Panc1 (cell line): ENCODE data around the gene KRT86. TPM values are rescaled to one million over a fixed set of nuclear protein-coding genes. Genes with fewer than 3 reads are reported as not detected.
"Not testable (repeated sequence)": the region's sequence is repeated elsewhere in the genome, so short reads cannot be mapped to it uniquely, and the experiment has no call there.

Experiments used
- ATAC-seq: fragments of 200-7000 bp; cut with Tn5 transposase; 2 replicates; pipeline ENCODE4 v1.9.1; 2020; ENCODE audit warnings: mild to moderate bottlenecking, moderate library complexity
- BruUV-seq: library from RNA; stranded (reverse); fragments of 400-500 nt; replicated peaks from 2 replicates; lab custom pipeline; 2021; lab: Mats Ljungman, UMichigan
- CTCF ChIA-PET: fragments of 300-600 bp; sonication (Branson Sonifier 250); formaldehyde crosslinking; loops from one replicate; lab custom pipeline; 2022; ENCODE audit warnings: antibody characterized with exemption; lab: Charles Lee
- POLR2A ChIA-PET: fragments of 300-600 bp; sonication (Branson Sonifier 250); formaldehyde crosslinking; loops from one replicate; lab custom pipeline; 2022; ENCODE audit warnings: antibody characterized with exemption; lab: Charles Lee
- DNase-seq: peaks from one replicate; pipeline ENCODE4 v3.0.0-alpha.2; 2010; ENCODE audit warnings: low read depth, low spot score
- H3K27ac ChIP-seq: 2 replicates; pipeline ENCODE4 v1.5.1; 2011; ENCODE audit warnings: mild to moderate bottlenecking, low read length, inconsistent platforms
- H3K27me3 ChIP-seq: fragments of 200-500 bp; sonication (Bioruptor generic); 2 replicates; pipeline ENCODE4 v1.6.0; 2014; ENCODE audit warnings: low read length, inconsistent platforms; ENCODE audit not compliant: control insufficient read depth, insufficient read depth
- H3K36me3 ChIP-seq: fragments of 200-500 bp; sonication (Bioruptor generic); 2 replicates; pipeline ENCODE4 v1.5.1; 2014; ENCODE audit warnings: inconsistent platforms, mild to moderate bottlenecking, low read length, moderate library complexity; ENCODE audit not compliant: control insufficient read depth, insufficient read depth
- H3K4me1 ChIP-seq: 2 replicates; pipeline ENCODE4 v1.5.1; 2011; ENCODE audit warnings: inconsistent platforms, mild to moderate bottlenecking, low read length, moderate library complexity; ENCODE audit not compliant: control insufficient read depth, insufficient read depth
- H3K4me3 ChIP-seq, 2 experiments: 2 replicates each; pipeline ENCODE4 v1.5.1; 2011 to 2012; ENCODE audit warnings: low read depth in 2 of 2, low read length in 2 of 2, mild to moderate bottlenecking in 2 of 2, inconsistent platforms in 1 of 2, moderate library complexity in 1 of 2
- H3K9me3 ChIP-seq: fragments of 200-500 bp; sonication (Bioruptor generic); 2 replicates; pipeline ENCODE4 v1.5.1; 2014; ENCODE audit warnings: low read depth, mild to moderate bottlenecking, inconsistent platforms, low read length, moderate library complexity; ENCODE audit not compliant: control insufficient read depth, insufficient read depth
- POLR2AphosphoS5 ChIP-seq: IDR thresholded peaks from 2 replicates; pipeline ENCODE4 v1.6.1; 2012; ENCODE audit warnings: mild to moderate bottlenecking, low read depth, low read length, moderate library complexity
- SIN3A ChIP-seq: IDR thresholded peaks from 2 replicates; pipeline ENCODE4 v1.6.1; 2012; ENCODE audit warnings: low read depth, mild to moderate bottlenecking, low read length, moderate library complexity, borderline replicate concordance; ENCODE audit not compliant: insufficient read depth
- TCF7L2 ChIP-seq: IDR thresholded peaks from 2 replicates; pipeline ENCODE4 v1.6.1; 2011; ENCODE audit warnings: mild to moderate bottlenecking, low read depth, low read length, inconsistent platforms
- in situ Hi-C: cut with HindIII; loops from 2 replicates; pipeline ENCODE4 v1.10.0; 2016; ENCODE audit warnings: low sequenced_read_pairs, low pct_unique_long_range_greater_than_20kb
- intact Hi-C: fragments of 100-400 bp; cut with micrococcal nuclease; formaldehyde crosslinking; loops from one replicate; pipeline ENCODE4 v1.10.0; 2022; ENCODE audit not compliant: unreplicated experiment
- total RNA-seq: library from RNA; stranded (reverse); gene quantifications from one replicate; pipeline ENCODE4 v1.2.1, GENCODE V29; 2021; ENCODE audit not compliant: unreplicated experiment
- TF ChIP-seq, protein P1 (sequence below), 2 experiments: IDR thresholded peaks; 2 replicates each; pipeline ENCODE4 v1.6.1; 2011 to 2012; ENCODE audit warnings: low read depth in 2 of 2, control low read depth in 1 of 2, low read length in 1 of 2, mild to moderate bottlenecking in 1 of 2, moderate library complexity in 1 of 2; ENCODE audit not compliant: insufficient read depth in 1 of 2
- TF ChIP-seq, protein P2 (sequence below): fragments of 450-650 bp; IDR thresholded peaks from 2 replicates; pipeline ENCODE4 v1.5.1; 2017; ENCODE audit warnings: mild to moderate bottlenecking

The KRT86 gene
- total RNA-seq, 1 experiment from 2014 or later: 1.1 TPM

DNA sequence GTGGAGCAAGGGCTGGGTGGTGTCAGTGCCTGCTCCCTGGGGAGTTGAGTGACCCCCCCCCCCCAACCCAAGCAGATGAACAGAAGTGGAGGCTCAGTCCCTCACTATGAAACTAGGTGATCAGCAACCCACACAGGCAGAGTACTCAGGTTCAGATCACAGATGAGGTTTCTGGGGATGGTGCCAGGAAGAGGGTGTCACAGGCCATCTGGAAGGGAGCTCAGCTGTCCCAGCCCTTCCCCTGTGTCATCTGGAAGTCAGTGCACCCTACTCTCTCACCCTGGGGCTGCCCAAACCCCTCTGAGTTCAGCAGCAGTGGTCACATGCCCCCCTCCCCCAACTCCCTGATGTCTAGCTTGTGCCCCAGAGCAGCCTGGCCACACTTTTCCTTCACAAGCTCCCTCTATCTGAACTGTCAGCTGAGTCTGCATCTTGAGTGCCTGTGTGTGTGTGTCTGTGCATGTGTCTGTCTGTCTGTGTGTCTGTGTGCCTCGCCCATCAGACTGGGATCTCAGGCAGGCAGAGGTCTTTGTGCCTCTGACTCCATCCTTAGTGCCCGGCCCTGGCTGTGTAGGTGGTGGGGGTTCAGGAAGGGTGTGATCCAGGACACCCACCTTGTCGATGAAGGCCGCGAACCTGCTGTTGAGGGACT lies 16.2 kb downstream of the KRT86 start:
- intact Hi-C loops, POLR2A ChIA-PET, BruUV-seq, H3K36me3 ChIP-seq, CTCF ChIA-PET, H3K9me3 ChIP-seq, ATAC-seq, H3K4me3 ChIP-seq, H3K27ac ChIP-seq, in situ Hi-C loops, H3K4me1 ChIP-seq, H3K27me3 ChIP-seq, DNase-seq: not testable (repeated sequence)

DNA sequence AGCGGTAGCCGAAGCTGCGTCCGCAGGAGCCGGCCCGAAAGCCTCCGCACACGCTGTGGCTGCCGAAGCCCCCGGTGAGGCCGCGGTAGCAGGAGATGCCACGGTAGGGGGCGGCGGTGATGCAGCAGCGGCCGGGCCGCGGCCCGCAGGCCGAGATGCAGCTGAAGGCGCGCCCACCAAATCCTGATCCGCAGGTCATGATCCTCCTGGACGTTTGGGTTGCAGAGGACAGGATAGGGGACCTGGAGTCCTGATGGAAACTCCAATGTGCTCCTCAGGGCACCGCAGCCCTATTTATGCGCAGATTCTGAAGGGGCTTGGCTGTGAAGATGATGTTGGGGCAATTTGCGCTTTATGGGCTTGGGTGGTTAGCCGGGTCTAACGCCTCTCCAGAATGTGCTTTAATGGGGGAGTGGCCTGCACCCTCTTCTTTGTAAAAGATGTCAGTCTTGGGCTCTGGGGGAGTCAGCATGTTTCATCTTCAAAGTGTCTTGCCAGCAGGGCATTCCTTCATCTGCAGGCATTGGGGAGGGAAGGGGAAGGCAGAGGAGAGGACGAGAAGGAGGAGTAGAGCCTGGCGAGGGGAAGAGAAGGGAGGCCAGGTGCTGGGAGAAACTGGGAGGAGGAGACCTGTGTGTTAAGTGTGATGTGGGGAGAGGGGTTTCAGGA lies 17.0 kb downstream of the KRT86 start, which contains the start of gene KRT81:
Gene KRT81 (minus strand): TSS at position 268 of the 669 bp plus-strand sequence. CDS start 69 bp downstream, at position 199.
- in situ Hi-C loops: no loop called here
- Histone ChIP-seq H3K27ac (no peak within 1 kb of the TSS), H3K36me3 (no peaks in the 10 kb centered on the region), H3K9me3 (no peaks in the 10 kb centered on the region), H3K4me3 (no peak within 1 kb of the TSS), H3K4me1 (no peaks in the 10 kb centered on the region), H3K27me3 (no peaks in the 10 kb centered on the region)
- CTCF ChIA-PET: interaction anchor here (0.5 kb wide), 1 partner anchor 8 kb away, joined by 3 read pairs; no protein-coding TSS in a partner anchor
- TF ChIP-seq, protein P1, sequence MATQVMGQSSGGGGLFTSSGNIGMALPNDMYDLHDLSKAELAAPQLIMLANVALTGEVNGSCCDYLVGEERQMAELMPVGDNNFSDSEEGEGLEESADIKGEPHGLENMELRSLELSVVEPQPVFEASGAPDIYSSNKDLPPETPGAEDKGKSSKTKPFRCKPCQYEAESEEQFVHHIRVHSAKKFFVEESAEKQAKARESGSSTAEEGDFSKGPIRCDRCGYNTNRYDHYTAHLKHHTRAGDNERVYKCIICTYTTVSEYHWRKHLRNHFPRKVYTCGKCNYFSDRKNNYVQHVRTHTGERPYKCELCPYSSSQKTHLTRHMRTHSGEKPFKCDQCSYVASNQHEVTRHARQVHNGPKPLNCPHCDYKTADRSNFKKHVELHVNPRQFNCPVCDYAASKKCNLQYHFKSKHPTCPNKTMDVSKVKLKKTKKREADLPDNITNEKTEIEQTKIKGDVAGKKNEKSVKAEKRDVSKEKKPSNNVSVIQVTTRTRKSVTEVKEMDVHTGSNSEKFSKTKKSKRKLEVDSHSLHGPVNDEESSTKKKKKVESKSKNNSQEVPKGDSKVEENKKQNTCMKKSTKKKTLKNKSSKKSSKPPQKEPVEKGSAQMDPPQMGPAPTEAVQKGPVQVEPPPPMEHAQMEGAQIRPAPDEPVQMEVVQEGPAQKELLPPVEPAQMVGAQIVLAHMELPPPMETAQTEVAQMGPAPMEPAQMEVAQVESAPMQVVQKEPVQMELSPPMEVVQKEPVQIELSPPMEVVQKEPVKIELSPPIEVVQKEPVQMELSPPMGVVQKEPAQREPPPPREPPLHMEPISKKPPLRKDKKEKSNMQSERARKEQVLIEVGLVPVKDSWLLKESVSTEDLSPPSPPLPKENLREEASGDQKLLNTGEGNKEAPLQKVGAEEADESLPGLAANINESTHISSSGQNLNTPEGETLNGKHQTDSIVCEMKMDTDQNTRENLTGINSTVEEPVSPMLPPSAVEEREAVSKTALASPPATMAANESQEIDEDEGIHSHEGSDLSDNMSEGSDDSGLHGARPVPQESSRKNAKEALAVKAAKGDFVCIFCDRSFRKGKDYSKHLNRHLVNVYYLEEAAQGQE (IDR thresholded peaks at IDR 0.05; ENCODE audit: insufficient read depth in 1 of 2, low read depth in 2 of 2, low read length in 1 of 2): no peak
- TF ChIP-seq TCF7L2: no peak
- no peak for TF ChIP-seq POLR2AphosphoS5
- TF ChIP-seq SIN3A: no peak
- TF ChIP-seq, protein P2, sequence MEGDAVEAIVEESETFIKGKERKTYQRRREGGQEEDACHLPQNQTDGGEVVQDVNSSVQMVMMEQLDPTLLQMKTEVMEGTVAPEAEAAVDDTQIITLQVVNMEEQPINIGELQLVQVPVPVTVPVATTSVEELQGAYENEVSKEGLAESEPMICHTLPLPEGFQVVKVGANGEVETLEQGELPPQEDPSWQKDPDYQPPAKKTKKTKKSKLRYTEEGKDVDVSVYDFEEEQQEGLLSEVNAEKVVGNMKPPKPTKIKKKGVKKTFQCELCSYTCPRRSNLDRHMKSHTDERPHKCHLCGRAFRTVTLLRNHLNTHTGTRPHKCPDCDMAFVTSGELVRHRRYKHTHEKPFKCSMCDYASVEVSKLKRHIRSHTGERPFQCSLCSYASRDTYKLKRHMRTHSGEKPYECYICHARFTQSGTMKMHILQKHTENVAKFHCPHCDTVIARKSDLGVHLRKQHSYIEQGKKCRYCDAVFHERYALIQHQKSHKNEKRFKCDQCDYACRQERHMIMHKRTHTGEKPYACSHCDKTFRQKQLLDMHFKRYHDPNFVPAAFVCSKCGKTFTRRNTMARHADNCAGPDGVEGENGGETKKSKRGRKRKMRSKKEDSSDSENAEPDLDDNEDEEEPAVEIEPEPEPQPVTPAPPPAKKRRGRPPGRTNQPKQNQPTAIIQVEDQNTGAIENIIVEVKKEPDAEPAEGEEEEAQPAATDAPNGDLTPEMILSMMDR: no peak
- POLR2A ChIA-PET: no interaction called here
- DNase-seq (no peak), ATAC-seq (no peak)
- intact Hi-C loops: no loop called here
- BruUV-seq: no TSS peak

GRCh38 chr12:52293926-52294325 lies 19.5 kb downstream of the KRT86 start:
- TF ChIP-seq, protein P1 (IDR thresholded peaks at IDR 0.05; ENCODE audit: insufficient read depth in 1 of 2, low read depth in 2 of 2, low read length in 1 of 2): no peak
- TF ChIP-seq TCF7L2: no peak
- TF ChIP-seq POLR2AphosphoS5: no peak
- TF ChIP-seq, protein P2: no peak
- no peak for TF ChIP-seq SIN3A
- ATAC-seq (no peak), DNase-seq (no peak)
- intact Hi-C loops: no loop called here
- no peaks in the 10 kb centered on the region for H3K9me3 ChIP-seq
- no peak overlapping the region for H3K4me3 ChIP-seq
- no peaks in the 10 kb centered on the region for H3K36me3 ChIP-seq
- in situ Hi-C loops: no loop called here
- POLR2A ChIA-PET: no interaction called here
- CTCF ChIA-PET: no interaction called here
- no peaks in the 10 kb centered on the region for H3K27me3 ChIP-seq
- no TSS peak for BruUV-seq
- no peaks in the 10 kb centered on the region for H3K4me1 ChIP-seq
- H3K27ac ChIP-seq: no peak overlapping the region
